ENCODE data around the gene CCT2.

DNA sequence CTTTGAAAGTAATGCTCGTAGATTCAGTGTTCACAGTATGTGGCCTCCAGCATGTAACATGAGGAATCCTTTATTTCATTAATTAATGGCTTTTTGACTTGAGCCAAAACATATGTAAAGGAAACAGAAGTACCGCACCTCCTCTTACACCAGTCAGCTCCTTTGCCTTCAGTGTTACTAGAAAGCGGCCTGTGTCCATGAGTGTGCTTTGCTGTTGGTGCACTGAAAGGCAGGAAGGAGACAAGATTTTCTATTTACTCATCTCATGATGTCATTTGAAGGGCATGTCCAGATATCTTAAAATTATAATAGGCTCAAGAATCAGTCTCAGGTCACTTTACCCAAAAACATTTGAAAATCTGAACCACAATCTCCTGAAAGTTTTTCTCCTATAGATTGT is 9.9 kb upstream of the CCT2 start:
- TF ChIP-seq CTCF (tag by site-specific recombination; IDR thresholded peaks at IDR 0.05): no peak
- no peak for TF ChIP-seq ZBTB8A (tag by site-specific recombination; IDR thresholded peaks at IDR 0.05)

Data from HEK293 (cell line).